GM21576 (cell line): ENCODE data around the gene TSACC.

Experiments
- ATAC-seq: cut with Tn5 transposase; IDR thresholded peaks from one replicate; pipeline ENCODE4 v1.9.1; 2021; ENCODE audit warnings: mild to moderate bottlenecking, moderate library complexity; ENCODE audit not compliant: unreplicated experiment

The TSACC gene

DNA sequence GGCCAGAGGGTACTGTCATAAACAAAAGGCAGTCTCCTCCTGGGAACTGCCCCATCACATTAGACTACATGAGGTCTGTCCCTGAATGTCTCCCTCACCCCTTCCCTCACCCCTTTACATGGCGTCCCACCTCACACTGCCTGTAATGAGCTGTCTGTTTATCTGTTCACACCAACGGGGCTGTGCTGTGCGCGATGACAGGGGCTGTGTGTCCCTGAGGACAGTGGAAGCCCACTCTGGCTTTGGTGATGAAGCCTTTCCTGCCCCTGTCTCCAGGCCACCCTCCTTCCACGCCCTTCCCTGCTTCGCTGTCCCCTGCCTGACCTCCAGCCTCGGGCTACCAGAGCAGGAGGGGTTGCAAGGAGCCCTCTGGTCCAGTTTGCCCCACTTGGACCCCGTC, 53.4 kb downstream of the TSACC start:
- ATAC-seq, result no peak

DNA sequence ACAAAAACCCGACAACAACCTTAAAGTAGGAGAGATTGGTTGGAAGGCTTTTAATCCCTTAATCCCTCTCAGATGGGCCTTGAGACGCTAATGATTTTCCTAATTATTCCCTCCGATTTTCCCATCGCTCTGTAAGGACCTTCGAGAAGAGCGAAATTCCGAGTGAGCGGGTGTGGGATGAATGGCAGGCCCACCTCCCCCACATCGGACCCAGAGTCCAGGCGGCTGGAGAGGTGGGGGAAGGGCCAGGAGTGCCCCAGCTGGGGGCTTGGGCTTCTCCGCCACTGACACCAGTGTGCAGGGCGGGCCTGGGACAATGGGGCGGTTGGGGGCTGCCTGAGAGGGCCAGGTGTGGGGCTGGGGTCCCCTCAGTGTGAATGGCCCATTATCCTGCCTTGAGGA, 54.1 kb downstream of the TSACC start:
- ATAC-seq, result no peak

DNA sequence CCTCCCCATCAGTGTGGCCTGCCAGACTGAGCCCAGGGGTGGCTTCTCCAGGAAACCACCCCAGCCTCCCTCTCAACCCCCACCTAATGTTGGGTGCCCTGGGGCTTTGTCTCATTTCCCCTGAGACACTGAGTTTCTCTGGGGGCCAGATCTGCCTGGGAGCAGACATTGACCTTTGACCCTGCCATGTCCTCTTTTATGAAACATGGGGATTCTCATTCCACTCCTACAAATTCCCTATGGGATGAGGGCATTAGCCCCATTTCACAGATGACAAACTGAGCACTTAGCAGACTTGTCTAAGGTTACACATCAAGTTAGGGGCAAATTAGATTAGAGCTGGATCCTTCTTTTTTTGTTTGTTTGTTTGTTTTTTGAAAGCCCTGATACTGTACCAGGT, 54.8 kb downstream of the TSACC start:
- ATAC-seq, result no peak

DNA sequence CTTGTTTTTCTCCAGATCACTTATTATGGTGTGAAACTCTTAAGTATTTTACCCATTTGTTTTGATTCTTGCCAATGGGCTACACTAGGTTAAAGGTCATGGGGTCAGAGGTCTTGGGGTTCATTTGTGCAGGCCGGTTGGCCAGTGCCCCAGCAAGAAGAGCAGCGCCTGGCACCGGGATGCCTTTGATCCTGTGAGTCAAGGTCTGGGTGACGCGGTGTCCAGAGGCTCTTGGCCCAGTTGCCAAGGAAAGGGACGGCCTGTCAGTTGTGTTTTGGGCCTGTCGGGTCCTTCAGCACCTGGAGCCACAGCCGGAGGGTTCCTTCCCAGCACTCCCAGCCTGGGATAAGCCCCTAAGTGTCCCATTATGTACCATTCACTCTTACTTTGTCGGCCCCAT, 55.8 kb downstream of the TSACC start:
- ATAC-seq, result no peak

DNA sequence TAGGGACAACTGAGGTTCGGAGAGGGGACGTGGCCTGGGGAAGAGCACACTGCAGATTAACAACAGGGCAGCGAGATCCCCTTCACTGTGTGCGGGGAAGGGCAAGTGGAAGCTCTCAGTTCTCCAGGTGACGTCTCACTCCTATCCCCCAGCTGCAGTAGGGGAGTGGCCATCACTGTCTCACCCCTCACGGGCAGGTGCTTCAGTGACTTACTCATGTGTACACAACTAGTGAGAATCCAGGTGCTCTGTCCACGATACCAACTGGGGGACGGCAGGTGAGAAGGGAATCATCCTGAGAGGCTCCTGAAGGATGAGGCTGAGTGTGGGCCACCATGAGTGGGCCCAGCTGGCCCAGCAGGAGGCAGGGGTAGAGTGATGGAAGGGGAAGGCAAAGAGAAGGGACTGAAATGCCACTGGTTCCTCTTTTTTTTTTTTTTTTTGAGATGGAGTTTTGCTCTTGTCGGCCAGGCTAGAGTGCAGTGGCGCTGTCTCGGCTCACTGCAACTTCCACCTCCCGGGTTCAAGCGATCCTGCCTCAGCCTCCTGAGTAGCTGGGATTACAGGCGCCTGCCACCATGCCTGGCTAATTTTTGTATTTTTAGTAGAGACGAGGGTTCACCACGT, 56.6 kb downstream of the TSACC start:
- no peak for ATAC-seq
